ENCODE results near the gene NETO1. TPM values are rescaled to one million over a fixed set of nuclear protein-coding genes. Genes with fewer than 3 reads are reported as not detected.

NETO1 gene
- polyA plus RNA-seq, 4 donors = 0.04 to 0.06 TPM; not detected in 2

DNA sequence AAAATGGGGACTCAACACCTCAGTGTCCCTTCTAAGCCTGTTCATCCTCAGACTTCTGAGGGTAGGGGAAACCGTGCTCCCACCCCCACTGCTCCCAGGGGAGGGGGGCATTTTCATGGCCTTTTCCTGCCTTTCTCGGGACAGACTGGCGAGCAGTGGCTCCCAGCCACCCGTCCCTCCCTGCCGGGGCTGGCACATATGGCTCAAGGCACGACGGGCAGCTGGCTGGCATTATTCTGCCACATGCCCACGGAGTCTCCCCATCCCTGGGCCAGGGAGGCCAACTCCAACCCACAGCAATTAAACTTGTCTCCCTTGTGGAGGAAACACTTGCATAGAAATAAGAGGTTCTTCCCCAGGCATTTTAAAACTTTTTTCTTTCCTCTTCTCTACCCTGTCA lies 175.2 kb downstream of the NETO1 start:
- no peaks in the 10 kb centered on the region for H3K36me3 ChIP-seq (ENCODE audit: control insufficient read depth in 3 of 3, insufficient read depth in 2 of 3, low read depth in 1 of 3, low read length in 3 of 3)
- H3K27me3 ChIP-seq (ENCODE audit: control insufficient read depth in 3 of 3, insufficient read depth in 3 of 3, low read length in 3 of 3) = no peaks in the 10 kb centered on the region
- DNase-seq (no peak), FAIRE-seq (no peak)
- H3K4me1 ChIP-seq (ENCODE audit: control insufficient read depth in 3 of 3, insufficient read depth in 2 of 3, low read depth in 1 of 3, low read length in 2 of 3) = peaks cover 0 to 2% (median 0%) of the 10 kb centered on the region in 3 donors
- 21 to 40% (median 27%) methylated on average over 8 of the region's 8 CpGs for WGBS, 3 donors
- H3K4me3 ChIP-seq (ENCODE audit: low read depth in 1 of 3, low read length in 3 of 3) = no peak overlapping the region
- H3K27ac ChIP-seq (ENCODE audit: low read depth in 1 of 3, low read length in 2 of 3) = no peak overlapping the region
- no peaks in the 10 kb centered on the region for H3K9me3 ChIP-seq (ENCODE audit: control insufficient read depth in 2 of 2, insufficient read depth in 1 of 2, low read depth in 1 of 2, low read length in 1 of 2)
